ENCODE measurements around the gene SIGLEC5.

SIGLEC5 gene

DNA sequence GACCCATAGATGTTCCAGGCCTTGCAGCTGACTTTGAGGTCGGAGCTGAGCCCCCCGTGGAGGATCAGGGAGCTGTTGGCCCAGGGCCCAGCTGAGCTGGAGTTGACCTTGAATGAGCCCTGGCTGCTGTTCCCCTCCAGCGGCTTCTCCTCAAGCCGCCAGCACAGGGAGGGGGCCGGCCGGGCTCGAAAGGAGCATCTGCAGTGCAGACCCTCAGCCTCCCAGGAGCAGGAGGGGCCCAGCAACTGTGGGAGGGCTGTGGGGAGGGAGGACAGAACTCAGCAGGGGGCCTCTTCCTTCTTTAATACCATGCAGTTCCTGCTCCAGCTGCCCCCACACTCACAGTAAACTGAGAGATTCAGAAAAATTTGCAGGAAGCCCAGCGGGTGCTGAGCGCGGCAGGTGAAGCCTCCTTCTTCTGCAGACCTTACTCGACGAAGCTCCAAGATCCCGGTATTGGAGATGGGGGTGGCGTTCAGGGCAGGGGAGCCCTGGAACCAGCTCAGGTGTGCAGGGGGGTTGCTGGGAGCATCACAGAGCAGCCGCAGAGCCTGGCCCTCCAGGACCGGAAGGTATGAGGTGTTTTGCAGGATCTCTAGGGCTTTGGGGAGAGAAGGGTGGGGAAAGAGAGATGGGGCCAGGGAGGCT lies 2.6 kb downstream of the SIGLEC5 start:
- no peak for DNase-seq (ENCODE audit: low spot score)

GRCh38 chr19:51626675-51627074 lies 3.5 kb downstream of the SIGLEC5 start:
- DNase-seq (ENCODE audit: low spot score): no peak

- no peak for DNase-seq (ENCODE audit: low spot score)
Observed at GRCh38 chr19:51621178-51621577, 9.0 kb downstream of the SIGLEC5 start.

GRCh38 chr19:51615991-51616390 lies 14.2 kb downstream of the SIGLEC5 start:
- no peak for DNase-seq (ENCODE audit: low spot score)

GRCh38 chr19:51614789-51615188 lies 15.4 kb downstream of the SIGLEC5 start:
- DNase-seq (ENCODE audit: low spot score): no peak

DNA sequence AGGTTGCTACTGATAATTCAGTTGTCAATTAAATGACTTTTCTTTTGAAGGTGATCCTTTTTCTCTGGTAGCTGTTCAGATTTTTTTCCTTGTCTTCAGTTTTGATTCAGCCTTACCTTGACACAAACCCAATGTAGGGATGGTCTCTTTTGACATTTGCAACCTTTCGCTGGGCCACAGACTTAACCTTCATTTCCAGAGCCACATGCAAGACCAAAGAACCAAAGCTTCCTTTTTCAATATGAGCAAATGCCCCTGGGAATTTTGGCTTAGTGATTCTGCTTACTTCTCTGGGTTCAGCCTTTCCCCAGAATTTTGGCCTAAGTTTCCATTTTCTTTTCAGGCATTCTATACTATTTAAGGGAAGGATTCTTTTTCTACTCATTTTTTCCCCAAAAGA lies 19.6 kb downstream of the SIGLEC5 start:
- DNase-seq (ENCODE audit: low spot score): no peak

DNA sequence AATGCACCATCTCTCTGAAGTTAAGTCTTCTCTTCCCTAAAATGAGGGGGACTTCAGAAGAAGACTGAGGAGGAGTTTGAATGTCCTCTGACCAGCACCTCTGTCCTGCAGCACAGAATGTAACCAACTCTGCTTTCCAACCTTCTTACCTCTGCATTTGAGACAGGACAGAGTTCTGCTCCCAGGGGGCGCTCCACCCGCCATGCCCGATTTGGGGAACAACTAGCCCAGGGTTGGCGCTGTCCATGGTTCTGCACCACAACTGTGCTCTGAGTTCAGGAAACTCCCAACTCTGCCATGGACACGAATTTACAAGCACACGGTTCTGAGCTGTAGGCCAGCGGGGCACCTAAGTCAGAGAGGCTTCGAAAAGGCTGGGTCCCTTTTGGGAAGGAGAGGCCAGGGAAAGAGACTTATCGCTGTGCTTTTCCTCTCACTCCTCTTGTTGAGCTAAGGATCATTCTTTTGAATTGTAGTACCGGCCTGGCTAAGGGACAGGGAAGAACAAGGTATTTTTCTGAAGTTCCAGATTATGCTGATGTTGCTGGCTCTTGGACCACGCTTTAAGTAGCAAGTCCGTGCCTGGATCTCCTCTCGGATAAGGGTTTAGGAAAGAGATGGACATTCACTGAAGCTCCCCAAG lies 22.2 kb downstream of the SIGLEC5 start:
- DNase-seq (ENCODE audit: low spot score): peak; percentile 65

DNA sequence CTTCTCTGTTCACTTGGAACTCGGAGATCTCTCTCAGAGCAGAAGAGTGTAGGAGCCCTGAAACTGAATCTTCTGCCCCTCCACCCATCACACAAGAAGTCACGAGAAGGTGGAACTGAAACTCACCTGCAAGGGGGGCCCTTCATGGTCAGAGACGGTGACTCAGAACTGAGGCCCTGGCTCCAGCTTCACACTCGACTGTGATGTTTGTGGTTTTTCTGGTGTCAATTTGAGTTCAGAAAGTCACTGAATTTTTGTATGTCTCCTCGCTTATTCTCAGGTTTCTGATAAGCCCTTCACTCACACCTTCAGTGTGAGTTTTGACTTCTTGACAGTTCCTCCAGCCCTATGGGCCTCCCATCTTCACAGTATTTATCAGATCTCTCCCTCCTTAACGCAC lies 23.1 kb downstream of the SIGLEC5 start:
- no peak for DNase-seq (ENCODE audit: low spot score)

GRCh38 chr19:51602189-51602854 lies 27.9 kb downstream of the SIGLEC5 start:
- DNase-seq (ENCODE audit: low spot score): no peak

GRCh38 chr19:51600940-51601580 lies 29.1 kb downstream of the SIGLEC5 start:
- DNase-seq (ENCODE audit: low spot score): no peak

DNA sequence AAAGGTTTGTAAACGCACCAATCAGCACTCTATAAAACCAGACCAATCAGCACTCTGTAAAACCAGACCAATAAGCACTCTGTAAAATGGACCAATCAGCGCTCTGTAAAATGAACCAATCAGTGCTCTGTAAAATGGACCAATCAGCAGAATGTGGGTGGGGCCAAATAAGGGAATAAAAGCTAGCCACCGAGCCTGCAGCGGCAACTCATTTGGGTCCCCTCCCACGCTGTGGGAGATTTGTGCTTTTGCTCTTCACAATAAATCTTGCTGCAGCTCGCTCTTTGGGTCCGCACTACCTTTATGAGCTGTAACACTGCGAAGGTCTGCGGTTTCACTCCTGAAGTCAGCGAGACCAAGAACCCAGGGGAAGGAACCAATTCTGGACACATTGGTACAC lies 31.1 kb downstream of the SIGLEC5 start:
- DNase-seq (ENCODE audit: low spot score): no peak

DNA sequence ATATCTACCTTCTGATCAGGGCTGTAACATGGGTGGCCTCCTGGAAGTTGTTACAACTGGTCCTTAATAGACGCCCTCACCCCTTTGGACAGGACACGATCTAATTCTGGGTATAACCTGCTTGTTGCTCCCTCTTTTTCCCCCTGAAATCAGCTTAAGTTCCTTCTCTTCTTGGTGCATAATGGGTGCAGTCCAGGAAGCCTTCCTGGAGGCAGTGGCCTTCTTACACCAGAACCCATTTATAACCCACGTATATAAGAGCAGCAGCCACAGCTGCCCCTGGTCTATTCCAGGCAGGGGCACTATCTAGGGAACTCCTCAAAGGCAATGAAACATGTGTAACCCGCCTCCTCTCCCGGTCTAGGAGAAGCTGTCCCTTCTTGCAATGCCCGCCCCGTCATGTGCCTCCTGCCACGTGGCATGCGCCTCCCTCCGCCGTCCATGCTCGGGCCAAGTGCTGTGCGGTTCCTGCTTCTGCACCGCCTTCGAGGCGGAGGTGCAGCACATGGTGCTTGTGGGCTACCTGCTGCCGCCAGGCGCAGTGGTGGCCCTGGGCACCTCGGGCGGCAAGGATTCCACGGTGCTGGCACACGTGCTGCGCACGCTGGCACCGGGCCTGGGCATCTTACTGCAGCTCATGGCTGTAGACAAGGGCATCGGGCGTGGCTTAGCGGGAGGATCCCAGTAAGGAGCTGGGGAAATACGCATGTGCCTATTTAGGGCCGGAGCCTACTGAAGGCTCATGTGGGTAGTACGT lies 31.9 kb downstream of the SIGLEC5 start:
- DNase-seq (ENCODE audit: low spot score): no peak

DNA sequence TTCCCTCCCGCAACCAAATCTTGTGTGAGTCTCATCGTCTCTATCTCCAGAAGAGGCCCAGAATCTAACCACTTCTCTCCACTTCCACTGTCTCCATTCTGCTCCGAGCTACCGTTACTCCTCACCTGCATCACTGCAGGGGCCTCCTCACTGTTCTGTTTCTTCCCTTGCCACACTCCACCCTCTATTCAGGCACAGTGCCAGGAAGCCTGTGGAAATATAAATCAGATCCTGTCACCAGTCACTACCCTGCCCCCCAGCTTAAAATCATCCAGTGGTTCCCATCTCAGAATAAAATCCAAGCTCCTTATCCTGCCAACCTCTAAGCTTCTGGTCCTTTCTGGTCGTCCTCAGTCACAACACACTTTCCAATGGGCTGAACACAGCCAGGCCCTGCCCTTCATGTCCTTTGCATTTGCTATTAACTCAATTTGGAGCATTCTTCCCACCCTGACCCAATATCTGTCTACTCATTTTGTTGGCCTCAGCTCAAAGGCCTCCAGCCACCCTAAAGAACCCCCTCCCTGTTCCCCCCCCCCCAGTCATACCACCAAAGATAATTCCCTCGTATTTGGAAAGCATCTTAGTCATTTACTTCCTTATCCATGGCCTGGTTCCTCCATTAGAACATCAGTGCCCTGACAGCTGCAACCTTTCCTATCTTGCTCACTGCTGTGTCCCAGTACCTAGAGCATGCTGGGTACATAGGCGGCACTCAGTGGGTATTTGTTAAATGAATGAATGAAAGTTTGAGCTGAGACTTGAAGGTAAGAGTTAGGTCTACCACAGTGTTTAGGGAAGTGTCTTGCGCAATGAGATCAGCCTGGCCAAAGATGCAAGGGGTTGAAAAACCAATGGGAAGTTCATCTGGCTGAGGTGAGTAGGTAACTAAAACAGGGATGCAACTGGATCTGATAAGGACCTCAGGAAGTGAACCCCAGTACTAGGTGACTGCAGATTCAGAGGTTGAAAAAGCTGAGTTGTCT lies 34.7 kb downstream of the SIGLEC5 start:
- no peak for DNase-seq (ENCODE audit: low spot score)

GRCh38 chr19:51594774-51595109 lies 35.5 kb downstream of the SIGLEC5 start:
- DNase-seq (ENCODE audit: low spot score): no peak

- peak; percentile 80 for DNase-seq (ENCODE audit: low spot score)
Observed at GRCh38 chr19:51593969-51594773, 36.0 kb downstream of the SIGLEC5 start.

DNA sequence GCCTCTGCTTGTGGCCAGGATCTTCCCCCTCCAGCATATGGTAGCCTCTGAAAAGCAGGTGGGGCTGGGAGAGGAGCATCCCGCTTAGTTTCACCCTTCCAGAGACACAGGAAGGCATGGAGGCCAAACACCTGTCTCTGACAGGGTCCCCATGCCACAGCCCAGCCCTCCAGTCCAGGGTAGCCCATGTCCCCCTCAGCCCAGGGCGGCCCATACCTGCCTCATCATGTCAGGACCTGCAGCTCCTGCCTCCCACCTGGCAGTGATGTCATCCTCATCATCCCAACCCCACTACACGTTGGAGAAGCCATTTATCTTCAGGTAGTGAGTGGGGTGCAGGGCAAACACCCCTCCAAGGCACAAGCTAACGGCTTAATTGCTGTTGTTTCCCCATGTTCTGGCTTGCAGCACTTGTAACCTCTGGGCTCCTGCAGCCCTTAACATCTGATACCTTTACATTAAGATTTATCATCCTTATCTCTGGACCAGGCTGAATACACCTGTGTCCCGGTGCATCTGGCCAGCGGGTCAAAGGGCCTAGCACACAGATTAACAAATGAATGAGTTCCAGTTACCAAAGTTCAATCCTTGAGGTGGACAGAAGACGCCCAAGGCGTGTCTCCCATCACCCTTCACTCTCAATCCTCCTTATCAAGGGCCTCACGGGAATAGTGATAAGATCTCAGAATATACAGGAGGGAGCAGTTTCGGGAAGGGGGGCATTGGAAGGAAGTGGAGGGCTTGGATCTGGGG lies 36.9 kb downstream of the SIGLEC5 start:
- DNase-seq (ENCODE audit: low spot score): no peak

DNA sequence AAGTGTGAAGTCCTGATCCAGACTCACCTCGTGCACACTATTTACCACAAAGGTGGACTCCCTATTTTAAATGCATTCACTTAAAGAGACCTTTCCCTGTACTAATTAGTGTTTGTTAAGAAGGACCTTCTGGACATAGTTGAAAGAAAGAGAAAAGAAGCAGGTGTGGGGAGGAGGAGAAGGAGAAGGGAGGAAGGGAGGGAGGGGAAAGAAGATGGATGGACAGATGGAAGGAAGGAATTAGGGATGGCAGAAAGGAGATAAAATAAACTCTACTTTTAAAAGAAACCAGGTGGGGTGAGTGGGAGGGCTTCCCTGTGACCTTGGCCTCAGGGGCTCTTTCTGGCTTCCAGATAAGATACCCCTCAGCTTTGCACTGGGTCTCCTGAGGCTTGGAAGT lies 37.7 kb downstream of the SIGLEC5 start:
- no peak for DNase-seq (ENCODE audit: low spot score)

DNA sequence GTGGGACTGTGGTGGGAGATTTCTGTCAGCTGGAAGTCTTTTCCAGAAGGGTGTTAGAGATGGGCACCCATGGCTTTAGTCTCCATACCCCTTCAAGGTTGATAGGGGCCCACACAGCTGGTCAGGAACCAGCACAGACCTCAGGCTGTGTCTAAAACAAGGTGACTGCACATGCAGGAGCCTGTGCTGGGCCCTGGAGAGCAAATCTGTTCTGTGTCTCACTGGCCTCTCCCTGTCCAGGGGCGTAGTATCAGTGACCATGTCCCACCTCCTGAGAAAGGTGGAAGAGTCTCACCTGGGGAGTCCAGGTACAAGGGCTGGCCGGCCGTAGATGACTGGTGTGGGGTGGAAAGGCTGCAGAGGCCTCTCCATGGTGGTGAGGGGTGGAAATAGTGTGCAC lies 39.8 kb downstream of the SIGLEC5 start:
- DNase-seq (ENCODE audit: low spot score): no peak

DNA sequence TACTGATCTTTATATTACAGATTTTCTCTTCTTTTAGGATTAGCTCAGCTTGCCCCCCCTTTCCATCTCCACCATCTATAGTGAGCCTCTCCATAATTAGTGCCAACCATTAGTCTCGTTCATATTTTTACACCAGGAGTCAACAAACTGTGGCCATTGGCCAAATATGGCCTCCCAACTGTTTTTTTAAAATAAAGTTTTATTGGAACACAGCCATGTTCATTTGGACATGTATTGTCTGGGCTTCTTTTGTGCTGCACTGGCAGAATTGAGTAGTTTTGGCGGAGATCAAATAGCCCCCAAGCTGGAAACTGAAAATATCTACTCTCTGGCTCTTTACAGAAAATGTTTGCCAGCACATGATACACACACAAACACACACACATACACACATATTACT lies 40.7 kb downstream of the SIGLEC5 start:
- DNase-seq (ENCODE audit: low spot score): no peak

Measured in HuH-7 (cell line).